ENCODE measurements around the gene TRIO.

The TRIO gene

DNA sequence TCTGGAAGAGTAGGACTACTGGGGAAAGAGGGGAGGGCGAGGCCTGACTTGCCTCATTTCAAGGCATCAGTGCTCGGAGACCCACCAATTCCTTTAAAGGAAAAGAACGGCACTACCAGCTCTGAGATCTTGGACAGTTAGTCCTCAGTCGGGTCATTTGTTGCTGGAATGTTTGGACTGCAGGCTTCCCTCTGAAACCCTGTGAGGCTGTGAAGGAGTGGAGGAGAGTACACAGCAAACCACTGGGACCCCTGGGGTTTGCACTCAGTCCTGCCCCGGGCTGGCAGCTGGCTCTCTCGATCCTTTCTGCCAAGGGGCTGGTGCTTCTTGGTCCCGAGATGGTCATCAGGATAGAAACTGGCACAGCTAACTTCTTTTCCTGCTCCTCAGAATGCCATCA is 194.5 kb downstream of the TRIO start:
- no peak for DNase-seq

DNA sequence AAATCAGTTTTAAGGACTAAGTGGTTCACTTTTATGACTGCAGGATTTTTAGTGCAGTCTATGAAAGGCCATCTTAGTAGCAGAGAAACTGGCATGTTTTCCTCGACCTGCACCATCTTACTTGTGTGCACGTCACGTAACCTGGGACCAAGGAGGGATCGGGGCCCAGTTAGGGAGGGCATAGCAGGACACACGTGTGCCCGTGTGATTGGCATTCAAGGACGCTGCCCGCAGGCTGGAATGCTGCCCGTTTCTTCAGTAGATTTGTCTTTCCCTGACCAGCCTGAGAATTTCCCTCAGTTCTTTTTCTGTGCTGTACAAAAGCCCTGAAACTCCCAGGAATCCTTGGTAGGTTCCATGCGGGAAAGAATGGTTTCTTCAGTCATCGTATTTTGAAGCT is 196.3 kb downstream of the TRIO start:
- no peak for DNase-seq

DNA sequence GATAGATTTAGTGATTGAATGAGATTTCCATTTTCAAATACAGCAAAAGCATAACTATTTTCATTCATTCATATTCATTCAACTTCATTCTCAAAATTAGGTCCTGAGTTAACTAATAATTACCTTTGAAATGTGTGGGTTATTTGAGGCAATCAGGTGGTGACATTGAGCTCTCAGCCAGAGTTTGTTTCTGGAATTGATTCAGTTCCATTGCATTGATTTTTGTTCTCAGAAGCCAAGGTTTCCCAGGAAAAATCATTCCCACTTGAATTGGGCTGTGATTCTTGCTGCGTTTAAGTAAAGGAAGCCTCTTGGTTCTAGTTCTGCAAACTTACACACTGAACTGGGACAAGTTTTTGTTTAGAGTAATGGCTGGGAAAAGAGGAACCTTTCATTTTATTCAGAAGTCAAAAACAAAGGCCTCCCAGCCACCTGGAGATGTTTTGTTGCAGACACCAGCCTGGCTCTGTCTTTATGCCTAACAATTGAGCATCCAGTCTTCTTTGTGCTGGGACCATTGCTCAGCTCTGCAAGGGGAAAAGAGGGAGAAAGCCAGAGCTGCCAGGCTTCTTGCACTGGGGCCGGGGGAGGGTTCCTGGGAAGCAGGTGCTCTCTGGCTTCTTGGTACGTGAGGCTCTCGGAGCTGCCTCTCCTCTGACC is 198.6 kb downstream of the TRIO start:
- no peak for DNase-seq

DNA sequence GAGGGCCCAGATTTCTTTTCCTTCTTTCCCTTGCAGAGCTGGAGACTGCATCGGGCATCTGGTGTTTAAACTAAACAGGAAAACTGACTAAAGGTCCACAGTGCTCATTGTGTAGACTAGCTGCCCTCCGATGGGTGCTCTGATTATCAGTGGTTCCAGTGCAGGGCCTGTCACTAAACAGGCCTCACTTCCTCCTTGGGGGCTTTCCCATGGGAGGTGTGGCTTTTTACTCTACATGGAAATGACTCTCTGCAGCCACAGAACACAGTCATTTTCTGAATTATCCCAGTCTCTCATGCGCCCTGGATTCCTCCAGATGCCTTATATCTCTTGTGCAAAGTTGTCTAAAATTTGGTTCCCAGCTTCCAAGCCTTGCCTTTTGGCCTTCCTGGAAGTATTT is 199.2 kb downstream of the TRIO start:
- DNase-seq = no peak

DNA sequence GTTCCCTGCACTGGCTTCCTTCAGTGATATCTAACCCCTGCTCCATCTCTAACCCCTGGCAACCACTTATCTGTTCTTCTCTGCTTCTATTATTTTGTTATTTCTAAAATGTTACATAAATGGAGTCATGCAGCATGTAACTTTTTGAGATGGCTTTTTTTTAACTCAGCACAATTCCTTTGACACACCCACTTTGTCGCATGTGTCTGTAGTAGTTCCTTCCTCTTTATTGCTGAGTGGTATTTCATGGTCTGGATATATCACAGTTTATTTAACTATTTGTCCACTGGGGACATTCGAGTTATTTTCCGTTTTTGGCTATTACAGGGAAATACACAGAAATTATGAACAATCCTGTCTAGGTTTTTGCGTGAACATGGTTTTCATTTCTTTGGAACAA is 200.2 kb downstream of the TRIO start:
- DNase-seq = no peak

DNA sequence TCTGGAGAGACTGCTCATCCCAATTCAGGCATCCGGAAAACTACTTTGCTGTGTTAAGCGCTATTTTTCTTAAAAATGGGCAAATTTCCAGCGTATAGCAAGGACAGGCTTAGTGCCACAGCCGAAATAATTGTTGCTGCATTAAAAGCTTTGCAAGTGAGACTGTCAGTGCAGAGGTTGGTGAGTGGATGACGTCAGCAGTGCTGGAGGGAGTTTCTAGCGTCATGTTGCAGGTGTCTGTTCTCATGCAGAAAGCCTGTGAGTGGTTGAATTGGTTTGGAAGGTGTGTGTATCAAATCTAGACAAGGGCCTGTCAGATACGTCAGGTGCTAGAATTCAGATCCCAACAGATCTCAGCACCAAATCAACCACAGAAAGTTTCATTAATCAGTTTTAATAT is 204.4 kb downstream of the TRIO start:
- DNase-seq = no peak

DNA sequence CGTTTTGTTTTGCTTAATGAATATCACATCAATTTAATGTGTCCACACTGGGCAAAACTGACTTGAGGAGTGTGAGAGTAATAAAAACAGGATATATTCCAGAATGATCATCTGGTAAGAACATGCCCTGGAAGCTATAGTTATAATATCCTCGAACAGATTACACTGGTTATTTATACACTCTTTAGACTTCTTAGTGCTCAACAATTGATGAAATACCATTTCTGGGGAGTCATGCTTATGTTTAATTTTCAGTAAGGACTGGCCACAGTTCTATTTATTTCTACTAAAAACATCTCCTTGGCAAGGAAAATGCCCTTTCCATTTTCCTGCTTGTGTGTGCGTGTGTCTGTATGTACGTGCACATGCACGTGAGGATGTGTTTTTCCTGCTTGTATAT is 205.0 kb downstream of the TRIO start:
- DNase-seq = no peak

DNA sequence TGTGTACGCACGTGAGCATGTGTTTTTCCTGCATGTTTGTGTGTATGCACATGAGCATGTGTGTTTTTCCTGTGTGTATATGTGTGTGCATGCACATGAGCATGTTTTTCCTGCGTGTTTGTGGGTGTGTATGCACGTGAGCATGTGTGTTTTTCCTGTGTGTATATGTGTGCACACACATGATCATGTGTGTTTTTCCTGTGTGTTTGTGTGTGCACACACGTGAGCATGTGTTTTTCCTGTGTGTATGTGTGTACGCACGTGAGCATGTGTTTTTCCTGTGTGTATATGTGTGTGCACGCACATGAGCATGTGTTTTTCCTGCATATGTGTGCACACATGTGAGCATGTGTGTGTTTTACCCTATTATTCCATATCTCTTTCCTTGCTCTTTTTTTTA is 205.9 kb downstream of the TRIO start:
- no peak for DNase-seq

DNA sequence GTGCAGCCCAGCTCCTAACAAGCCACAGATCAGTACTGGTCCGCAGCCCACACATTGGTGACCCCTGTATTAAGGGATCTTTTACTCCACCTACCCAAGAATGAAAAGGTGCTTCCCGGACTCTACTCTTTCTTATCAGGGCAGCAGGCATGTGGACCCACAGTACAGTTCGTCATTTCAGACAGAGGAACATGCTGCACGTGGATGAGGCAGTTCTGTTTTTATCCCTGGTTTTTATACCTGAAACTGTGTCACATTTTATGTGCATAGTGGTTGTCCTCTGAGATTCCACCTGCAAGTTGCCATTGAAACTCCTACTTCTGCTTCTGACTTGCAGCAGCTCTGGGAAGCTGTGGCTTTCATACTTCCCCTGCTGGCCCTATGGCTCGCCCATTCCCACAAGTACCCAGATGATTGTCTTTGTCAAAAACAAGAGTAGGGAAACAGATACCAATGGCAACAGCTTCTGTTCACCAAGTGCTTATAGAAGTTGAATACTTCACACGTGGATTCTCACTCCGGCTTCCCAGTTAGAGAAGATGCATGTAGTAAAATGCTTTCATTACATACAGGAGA is 208.0 kb downstream of the TRIO start:
- DNase-seq = no peak

DNA sequence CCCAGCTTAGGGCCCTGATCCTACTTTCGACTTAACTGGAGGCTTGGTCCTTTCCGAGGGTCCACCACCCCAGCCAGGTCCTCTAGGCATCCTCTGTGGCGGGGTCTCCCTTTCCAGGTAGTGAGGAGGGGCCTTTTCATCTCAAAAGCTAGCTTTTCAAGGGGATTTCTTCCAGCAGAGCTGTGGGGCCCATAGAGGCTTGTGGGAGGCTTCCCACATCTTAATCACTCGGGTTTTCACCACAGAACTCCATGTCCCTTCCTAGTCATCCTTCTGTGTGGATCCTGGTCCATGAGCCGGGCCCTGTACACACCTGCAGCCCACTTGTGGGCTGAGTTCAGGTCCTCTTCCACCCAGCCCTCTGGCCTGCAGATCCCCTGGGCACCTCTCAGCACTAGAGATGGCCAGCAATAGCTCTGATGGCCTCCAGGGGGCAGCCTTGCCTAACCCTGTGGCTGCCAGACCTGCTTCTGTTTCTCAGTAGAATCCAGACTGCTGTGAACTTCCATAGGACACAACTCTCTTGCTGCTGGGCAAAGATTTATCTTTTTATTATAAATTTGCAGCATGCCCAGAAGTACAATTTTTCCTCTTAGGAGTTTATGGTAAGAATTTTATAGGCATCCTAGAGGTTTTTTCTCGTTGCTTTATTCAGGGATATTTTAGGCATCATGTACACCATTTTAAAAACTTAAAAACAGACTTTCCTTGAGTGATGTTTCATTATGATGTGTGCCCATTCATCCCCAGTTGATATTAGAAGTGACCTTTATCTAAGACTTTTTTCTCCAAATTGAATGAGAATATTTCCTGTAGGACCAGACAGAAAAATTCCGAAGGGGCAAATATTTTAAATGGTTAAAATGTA is 208.9 kb downstream of the TRIO start:
- DNase-seq = peak; percentile 73

DNA sequence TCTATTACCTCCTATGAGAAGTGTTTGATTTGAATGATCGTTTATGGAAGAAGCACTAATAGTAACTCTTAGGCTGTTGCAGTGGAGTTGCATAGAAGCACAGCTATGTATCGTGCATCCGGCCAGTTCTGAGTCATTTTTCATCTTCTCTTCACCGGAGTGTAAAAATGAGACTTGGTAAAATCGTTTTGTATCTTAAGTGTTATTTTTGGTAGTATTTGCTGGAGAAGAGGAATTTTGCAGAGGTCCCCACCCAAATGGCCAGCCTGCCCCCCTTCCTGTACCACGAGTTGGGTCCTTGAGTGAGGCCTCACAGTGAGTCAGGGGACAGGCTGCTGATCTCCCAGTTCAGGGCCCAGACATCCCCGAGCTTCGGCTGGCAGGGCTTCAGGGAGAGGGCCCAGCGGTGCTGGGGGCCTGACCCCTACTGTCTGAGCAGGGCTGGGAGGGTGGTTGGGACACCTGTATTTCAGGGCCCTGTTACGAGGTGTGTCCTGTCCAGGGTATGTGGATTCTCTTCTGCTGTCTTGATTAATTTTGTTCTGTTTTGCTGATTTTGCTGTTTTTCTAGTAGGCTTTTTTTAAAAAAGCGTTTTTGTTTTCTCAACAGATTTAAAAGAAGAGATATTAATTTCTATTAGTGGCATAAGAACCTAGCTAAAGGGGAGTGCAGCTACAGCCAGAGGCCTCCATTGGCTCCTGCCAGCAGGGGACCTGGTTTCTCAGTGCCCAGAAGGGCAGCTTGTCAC is 210.8 kb downstream of the TRIO start:
- no peak for DNase-seq

DNA sequence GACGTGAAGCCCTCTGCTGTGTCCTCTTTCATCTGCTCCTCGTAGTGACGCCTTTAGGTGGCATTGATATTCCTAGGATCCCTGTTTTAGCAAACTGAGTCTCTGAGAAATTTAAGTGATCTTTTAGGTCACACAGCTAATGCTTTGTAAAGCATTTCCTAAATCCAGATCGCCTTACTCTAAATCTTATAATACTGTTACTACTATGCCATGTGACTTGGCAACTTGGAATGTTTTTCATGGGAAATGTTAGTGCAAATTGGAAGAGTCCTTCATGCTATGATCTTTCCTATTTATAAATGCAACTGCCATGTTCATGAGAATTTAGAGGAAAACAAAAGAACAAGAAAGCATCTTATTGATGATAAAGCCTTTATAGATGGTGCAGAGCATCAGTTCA is 212.2 kb downstream of the TRIO start:
- DNase-seq = no peak

DNA sequence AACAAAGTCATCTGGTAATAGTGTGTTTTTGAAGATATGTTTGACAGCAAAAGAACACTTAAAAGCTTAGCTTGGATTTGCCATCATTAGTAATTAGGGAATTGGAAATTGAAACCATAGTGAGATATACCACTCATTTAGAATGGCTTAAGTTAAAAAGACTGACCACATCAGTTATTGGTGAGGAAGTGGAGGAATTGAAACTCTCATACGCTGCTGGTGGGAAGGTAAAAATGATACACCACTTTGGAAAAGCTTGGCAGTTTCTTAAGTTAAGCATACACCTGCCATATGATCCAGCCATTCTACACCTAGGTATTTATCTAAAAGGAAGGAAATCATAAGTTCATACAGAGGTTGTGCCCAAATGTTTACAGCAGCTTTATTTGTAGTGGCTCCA is 213.2 kb downstream of the TRIO start:
- no peak for DNase-seq

DNA sequence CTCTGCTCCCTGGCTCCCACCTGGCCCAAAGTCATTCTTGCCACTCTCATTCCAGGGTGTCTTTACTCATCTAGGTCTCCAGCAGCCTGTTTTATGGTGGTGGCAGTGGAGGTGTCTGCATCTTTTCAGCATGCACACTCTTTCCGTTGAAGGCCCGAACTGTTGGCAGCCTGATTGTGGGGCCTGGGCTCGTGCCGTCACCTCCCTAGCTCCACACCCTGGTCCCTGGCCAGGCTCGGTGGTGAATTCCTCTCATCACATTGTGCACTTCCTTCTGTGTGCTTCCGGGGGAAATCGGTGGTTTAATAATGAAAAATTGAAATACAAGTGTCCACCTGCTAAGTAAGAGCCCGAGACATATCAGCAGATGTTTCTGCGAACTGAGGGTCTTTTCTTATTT is 214.3 kb downstream of the TRIO start:
- DNase-seq = no peak

DNA sequence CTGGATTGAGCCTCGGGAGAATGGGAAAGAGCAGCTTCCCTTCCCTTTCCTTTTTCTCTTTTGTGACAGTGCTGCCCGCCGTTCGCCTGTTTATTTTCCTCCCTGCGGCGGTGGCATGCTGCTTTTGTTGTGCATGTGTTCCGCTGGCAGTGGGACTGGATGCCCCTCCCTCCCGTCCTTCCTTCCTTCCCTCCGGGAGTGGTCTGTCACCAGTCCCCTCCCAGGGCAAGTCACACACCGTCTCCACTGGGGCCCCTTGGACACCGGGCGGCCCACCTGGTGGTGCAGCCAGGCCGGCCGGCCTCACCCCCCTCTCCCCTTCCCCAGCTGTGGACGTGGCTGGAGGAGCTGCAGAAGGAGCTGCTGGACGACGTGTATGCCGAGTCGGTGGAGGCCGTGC is 214.7 kb downstream of the TRIO start:
- DNase-seq = no peak

DNA sequence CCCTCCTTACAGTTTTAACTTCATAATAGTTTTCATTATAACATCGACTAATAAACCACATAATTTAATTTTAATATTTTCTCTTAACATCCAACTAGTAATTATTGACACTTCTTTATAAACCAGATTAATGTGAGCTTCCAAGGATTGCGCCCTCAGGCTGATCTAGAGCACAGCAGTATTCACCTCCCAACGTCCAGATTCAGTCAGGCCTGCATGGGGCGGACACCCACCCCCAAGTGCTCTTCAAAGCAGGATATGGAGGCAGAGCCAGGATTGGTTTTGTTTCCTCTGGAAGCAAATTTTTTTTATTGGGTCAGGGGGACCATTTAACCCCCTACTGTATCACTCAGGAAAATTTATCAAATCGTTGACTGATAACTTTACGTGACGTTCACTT is 215.4 kb downstream of the TRIO start:
- no peak for DNase-seq

DNA sequence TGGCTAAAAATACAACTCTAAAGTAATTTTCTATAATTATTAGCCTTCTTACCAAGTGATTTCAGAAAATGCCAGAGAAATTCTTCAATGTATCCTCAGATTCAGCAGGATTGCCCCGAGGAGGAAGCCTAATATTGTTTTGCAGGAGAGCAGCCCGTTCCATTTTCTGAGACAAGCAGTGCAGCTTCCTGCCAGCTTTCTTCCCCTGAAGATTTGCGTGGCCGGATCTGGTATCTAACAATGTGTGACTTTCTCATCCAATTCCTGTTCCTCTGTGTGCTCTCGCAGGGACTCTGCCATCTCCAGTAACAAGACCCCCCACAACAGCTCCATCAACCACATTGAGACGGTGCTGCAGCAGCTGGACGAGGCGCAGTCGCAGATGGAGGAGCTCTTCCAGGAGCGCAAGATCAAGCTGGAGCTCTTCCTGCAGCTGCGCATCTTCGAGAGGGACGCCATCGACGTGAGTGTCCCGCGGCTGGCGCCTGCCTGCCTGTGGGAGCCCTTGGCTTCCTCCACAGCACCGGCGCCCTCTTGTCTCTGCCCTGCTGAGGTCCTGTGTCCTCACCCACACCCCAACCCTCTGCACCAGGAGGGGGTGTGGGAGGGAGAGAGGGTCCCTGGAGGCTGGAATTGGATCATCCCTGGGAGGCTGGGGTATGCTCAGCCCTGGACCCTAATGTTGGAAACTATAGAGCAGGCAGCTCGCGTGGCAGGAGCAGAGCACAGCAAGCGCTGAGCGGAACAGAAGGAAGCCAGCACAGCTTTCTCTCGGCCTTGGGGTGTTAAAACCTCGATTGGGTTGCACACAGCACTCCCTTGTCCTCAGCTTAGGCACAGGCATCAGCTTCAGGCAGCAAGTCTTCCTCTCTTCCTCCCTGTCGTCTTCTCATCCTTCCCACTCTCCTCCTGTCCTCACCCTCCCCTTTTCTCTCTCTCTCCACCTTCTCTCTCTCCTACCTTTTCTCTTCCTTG is 216.2 kb downstream of the TRIO start:
- no peak for DNase-seq

DNA sequence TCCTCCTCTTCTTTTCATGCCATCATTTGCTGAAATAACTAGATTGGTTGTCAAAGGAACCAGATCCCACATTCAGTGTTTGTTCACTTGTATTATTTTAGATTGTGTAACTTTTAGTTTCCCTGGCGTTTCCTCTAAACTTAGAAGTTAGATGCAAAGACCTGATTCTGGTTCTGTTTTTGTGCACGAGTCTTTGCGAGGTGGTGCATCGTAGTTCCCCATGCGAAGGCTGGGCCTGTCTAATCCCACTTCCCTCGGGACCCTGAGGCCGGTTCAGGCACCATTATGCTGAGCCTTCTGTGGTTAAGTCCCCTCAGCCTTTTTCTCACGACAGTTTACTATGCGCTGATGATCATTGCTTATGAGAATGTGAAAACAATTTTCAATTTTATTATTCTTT is 219.3 kb downstream of the TRIO start:
- no peak for DNase-seq

DNA sequence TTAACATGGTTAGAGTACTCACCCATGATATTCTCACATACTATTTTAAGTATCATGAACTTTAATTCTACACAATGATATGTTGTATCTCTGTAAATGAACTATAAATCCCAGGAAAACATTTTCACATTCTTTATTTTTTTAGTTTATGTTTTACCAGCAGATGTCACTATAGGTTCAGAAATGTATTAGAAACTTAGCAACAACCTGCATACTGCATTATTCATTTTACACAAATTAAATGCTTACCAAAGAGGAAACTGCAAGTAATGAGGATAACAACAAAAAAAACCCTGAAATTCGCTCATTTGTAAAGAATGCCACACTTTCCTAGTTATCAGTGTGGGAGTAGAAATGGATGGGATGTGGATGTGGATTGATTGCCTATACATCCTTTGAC is 221.0 kb downstream of the TRIO start:
- no peak for DNase-seq

DNA sequence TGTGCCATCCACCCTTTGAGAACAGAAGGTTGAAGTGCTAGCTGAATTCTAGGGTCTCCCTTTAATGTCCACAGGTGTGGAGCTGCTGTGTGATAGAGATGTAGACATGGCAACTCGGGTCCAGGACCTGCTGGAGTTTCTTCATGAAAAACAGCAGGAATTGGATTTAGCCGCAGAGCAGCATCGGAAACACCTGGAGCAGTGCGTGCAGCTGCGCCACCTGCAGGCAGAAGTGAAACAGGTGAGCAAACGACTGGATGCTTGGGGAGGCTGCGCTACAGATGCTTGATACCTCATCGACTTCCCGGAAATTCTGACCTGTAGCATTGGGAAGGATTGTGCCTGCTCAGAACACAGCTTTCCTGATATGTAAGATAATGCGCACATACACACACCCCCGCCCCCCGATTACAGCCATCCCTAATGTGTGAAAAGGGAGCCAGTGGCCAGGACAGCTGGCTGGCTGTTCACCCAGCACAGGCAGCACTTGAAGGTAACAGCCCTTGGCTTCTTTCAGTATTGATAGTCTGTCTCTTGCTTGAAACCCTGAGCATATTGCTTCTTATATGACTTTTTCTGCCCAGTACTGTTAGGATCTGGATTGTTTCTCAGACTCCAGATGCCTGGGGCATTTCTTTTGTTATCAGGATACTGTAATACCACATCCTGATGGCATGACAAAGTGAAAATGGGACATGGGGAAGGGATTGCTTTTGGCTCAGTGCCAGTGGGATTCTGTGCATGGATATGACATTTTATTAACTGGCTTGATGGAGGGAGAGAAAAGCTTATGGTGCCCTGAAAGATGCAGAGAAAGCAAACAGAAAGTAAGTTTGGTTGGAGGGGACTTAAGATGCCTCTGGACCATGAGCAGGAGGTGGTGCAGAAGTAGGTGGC is 221.7 kb downstream of the TRIO start:
- DNase-seq = peak; percentile 58

DNA sequence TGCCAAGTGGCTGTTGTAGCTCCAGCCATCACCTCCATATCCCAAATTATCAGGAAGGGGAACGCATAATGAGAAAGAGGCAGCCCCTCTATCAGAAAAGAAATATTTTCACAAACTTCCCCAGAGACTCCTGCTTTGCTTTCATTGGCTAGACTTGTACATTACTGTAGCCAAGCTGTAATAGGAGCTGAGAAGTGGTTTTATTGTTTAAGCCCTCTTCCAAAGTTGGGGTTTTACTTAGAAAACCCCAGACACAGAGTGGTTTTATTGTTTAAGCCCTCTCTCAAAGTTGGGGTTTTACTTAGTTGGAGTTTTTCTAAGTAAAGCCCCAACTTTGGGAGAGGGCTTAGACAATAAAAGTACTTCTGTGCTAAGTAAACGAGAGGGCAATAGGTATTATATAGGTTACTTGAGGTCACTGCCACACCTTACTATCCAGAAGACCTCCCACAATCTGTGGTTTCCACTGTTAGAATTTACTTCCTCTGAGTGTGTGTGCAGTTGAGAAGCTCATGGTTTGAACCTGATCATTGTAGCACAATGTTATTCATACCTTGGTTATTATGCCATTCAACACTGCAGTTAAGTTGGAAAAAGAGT is 222.8 kb downstream of the TRIO start:
- no peak for DNase-seq
